WI38 (cell line): Measurements from ENCODE around the gene EXOC3L1.

Source experiments
- H3K4me3 ChIP-seq: 2 replicates; pipeline ENCODE4 v1.5.1; 2011; ENCODE audit warnings: low read depth, mild to moderate bottlenecking, control low read depth, low read length
- TF ChIP-seq, protein P1 (sequence below): IDR thresholded peaks from 2 replicates; pipeline ENCODE4 v1.5.1; 2012; ENCODE audit warnings: low read depth, mild to moderate bottlenecking, control low read depth, low read length

EXOC3L1 gene

DNA sequence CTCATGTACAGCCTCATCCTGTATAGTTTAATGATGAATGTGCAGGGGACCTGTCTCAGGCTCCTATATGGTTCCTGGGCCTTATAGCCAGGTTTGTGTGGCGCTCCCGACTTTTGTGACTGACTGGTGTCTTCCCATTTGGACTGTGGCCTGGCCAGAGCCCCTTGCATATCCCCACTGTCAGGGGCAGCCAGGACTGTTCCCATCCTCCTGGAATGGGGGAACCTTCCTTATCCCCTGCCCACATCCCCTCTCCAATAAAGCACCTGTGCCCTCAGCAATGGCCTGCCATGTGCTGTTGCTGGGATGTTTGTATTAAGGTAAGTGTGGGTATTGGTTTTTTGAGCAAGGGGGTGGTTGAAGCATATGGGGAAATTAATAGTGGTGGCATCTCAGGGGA is 41.7 kb downstream of the EXOC3L1 start:
- TF ChIP-seq, protein P1, sequence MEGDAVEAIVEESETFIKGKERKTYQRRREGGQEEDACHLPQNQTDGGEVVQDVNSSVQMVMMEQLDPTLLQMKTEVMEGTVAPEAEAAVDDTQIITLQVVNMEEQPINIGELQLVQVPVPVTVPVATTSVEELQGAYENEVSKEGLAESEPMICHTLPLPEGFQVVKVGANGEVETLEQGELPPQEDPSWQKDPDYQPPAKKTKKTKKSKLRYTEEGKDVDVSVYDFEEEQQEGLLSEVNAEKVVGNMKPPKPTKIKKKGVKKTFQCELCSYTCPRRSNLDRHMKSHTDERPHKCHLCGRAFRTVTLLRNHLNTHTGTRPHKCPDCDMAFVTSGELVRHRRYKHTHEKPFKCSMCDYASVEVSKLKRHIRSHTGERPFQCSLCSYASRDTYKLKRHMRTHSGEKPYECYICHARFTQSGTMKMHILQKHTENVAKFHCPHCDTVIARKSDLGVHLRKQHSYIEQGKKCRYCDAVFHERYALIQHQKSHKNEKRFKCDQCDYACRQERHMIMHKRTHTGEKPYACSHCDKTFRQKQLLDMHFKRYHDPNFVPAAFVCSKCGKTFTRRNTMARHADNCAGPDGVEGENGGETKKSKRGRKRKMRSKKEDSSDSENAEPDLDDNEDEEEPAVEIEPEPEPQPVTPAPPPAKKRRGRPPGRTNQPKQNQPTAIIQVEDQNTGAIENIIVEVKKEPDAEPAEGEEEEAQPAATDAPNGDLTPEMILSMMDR = no peak
- H3K4me3 ChIP-seq = no peak overlapping the region

GRCh38 chr16:67147437-67148140 is 42.3 kb downstream of the EXOC3L1 start:
- TF ChIP-seq, protein P1 = no peak

GRCh38 chr16:67146523-67147357 is 43.2 kb downstream of the EXOC3L1 start:
- H3K4me3 ChIP-seq = no peak overlapping the region
- TF ChIP-seq, protein P1 = no peak

More at GRCh38 chr16:67147437-67148140, 42.3 kb downstream of the EXOC3L1 start:
- H3K4me3 ChIP-seq = no peak overlapping the region

- no peak overlapping the region for H3K4me3 ChIP-seq
- TF ChIP-seq, protein P1 = no peak
Observed at GRCh38 chr16:67145746-67146145, 44.2 kb downstream of the EXOC3L1 start.

GRCh38 chr16:67144943-67145342 is 45.0 kb downstream of the EXOC3L1 start:
- H3K4me3 ChIP-seq = no peak overlapping the region
- TF ChIP-seq, protein P1 = no peak

- TF ChIP-seq, protein P1 = no peak
- no peak overlapping the region for H3K4me3 ChIP-seq
Observed at GRCh38 chr16:67142342-67142741, 47.6 kb downstream of the EXOC3L1 start.

DNA sequence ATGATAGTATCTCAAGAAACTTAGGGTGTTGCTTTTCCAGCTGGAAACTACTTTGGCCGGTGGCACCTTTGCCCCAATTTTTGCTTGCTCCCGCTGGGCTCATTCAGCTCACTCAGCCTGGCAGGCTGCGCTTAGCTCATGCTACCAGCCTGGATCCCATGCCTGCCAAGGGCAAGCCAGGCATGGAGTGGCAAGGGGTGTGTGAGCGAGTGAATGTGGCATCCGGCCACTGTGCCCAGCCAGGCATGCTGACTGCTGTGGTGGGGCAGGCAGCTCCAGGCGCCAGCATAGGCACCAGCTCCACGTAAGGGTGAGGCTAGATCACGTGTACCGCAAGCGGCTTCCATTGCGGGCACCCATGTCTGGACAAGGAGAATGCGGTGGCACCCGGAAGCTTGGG is 48.5 kb downstream of the EXOC3L1 start:
- TF ChIP-seq, protein P1 = no peak
- H3K4me3 ChIP-seq = no peak overlapping the region
